ENCODE results near the gene PNPLA7.
"Not testable (repeated sequence)": the region's sequence is repeated elsewhere in the genome, so short reads cannot be mapped to it uniquely, and the experiment has no call there.

PNPLA7 gene

DNA sequence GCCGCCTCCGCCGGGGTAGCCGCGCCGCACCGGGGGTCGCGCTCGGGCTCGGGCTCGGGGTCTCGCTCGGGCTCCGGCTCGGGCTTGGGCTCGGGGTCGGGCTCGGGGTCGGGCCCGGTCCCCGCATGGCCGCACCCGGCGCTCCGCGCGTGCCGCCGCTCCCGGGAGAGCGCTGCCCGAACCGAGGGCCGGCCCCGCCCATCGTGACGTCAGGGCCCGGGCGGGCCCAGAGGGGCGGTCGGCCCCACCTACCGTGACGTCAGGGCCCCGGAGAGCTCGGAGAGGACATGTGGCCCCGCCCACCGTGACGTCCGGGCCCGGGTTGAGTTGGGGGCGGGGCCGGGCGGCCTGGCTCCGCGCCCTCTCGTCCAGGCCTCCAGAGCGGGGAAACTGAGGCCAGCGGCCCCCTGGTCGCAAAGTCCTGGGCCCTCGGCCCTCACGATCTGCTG is 91.0 kb downstream of the PNPLA7 start, which contains the start of gene NSMF:
Gene NSMF (minus strand): TSS at position 183 of the 449 bp plus-strand sequence. CDS start 232 bp downstream, outside the sequence.
- DNase-seq, result peak; percentile 96

DNA sequence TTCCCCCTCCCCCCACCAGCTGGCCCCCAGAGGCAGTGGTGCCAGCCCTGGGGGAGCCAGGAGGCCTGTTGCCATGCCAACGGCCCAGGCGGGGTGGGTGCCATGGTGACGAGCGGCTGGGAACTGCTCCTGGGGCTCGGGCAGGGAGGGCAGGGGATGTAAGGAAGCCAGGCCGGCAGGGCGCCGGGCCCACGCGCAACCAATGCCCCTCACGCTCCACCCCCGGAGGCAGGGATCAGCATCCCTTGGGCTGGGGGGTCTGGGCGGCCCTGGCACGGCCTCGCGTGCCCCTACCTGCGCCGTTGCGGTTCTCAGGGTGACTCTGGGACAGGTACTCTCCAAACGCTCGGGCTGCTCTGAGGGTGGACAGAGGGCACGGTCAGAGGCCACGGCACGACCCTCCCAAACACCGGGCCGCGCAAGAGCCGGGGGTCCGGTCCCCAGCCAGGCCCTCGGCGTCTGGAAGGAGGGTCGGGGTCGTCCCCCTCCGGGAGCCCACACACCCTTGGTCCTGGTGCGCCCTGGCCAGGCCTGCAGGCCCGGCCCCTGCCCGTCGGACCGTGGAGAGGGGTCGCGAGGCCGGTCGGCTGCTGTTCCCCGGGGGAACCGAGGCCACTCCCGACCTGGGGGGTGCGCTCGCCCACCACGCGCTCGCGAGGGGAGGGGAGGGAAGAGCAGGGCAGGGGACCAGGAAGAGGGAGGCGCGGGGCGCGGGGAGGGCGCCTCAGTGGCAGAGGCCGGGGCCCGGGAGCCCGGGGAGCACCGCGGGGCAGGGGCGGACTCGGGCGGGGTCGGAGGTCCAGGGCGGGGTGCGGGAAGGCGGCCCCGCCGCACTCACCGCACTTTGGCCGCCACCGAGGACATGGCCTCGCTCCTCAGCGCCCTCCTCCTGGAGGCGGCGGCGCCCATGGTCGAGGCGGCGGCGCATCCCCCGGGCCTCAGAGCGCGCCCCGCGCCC is 91.7 kb downstream of the PNPLA7 start:
- DNase-seq, result no peak

DNA sequence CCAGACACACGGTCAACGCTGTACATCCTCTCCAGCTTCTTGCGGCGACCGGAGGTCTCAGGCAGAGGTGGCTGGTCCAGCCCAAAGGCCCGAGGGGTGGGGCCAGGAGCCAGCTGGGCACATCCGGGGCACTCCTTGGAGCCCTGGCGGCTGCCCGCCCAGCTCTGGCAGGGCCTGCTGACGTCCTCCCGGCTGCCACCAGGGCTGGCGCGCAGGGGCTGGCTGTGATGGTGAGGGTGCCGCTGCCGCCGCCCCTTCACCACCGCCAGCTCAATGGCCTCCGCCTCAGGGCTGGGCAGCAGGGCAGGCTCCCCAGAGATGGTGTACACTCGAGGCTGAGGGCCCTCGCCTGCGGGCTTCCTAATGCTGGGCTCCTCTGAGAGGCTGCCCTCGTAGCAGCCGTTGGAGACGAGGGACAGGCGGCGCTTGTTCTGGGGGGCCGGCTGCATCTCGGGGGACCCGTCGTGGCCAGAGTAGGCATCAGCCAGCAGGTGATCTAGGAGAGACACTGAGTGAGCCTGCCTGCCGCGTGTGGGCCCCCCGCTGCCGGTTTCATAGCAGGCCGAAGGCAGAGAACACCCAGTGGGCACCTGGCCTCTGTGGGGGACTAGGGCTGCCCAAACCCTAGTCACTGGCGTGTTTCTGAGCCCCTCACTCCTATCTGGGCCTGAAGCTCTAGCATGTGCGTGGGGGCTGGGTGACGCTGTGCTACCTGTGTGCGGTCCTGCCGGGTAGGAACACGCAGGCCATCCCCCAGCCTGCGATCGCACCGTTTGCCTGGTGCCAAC is 92.6 kb downstream of the PNPLA7 start:
- DNase-seq, result no peak

DNA sequence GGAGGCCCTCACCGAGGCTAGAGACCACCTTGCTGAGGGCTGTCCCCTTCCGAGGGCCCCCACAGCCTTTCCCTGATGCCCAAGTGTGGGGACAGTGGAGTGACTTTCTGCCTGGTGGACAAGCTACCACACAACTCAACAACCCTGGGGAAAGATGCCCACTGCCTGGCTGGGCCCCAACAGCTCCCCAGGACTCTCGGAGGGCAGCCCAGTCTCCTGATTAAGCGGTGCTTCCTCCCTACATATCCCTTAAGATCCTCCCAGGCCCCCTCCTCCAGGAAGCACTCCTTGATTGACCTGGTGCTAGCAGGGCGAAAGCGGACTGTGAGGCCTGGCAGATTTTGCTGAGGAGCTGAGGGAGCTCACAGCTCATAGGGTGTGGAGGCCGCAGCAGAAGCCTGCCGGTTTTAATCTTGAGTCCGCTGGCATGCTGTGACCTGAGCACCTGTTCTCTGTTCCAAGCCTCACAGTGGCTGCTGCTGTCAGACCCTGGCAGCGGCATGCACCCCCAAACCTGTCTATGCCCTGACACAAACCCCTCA is 93.3 kb downstream of the PNPLA7 start:
- DNase-seq, result no peak

DNA sequence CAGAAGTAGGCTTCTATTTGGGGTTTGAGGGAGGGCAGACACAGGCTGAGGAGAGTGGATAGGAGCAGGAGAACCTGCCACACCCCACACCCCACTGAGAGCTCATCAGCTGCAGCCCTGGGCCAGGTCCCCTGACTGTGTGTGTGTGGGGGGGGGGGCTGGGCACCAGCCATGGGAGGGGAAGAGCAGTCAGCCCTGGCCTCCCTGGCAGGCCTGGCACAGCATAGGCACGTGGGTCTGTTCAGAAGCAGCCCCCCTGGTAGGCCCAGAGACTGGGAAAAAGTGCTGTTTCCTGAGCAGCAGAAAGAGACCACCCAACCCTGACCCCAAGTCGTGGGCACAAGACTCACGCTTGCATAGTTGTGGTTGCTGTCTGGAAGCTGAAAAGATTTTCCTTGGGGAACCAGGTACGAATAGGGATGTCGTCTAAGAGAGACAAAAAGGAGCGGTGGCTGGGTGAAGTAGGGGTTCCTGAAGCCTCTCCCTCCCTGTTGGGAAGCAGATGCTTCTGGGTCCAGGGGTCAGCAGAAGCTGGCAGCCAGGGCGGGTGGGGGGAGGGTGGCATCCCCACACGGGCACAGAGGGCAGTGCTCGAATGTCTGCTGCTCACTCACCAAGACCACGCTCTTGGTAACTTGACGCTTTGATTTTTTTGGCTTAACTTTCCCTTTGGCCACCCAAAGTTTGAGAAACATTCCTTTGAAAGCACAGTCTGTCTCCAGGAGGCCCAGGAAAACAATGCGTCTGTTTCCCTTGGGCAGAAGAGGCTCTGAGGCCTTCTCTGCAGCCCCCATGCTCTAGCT is 93.9 kb downstream of the PNPLA7 start:
- no peak for DNase-seq

DNA sequence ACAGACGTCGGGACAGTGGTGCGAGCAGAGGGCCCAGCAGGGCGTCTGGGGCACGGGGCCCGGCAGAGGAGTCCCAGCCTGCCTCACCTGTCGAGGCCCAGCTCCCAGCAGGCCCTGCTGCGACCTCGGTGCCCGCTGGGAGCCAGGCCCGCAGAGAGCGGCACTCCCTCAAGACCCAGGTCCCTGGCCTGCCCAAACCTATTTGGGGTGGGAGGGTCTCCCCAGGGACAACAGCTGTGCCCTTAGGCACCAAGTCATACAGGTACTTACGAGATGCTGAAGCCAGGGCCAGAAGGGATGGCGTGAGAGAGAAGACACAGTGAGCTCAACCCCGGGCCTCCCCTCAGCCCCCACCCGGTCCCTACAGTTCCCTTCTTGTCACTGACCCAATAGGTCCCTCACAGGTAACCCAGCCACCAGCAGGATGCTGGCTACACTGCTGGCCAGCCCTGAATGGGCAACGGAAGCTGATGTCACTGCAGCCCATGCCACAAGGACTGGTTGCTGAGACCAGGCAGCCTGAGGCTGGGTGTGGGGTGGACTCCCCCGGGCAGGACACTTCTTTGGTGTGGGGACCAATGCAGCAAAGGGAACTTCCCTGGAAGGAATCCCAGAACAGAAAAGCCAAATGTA is 94.7 kb downstream of the PNPLA7 start:
- DNase-seq, result no peak

DNA sequence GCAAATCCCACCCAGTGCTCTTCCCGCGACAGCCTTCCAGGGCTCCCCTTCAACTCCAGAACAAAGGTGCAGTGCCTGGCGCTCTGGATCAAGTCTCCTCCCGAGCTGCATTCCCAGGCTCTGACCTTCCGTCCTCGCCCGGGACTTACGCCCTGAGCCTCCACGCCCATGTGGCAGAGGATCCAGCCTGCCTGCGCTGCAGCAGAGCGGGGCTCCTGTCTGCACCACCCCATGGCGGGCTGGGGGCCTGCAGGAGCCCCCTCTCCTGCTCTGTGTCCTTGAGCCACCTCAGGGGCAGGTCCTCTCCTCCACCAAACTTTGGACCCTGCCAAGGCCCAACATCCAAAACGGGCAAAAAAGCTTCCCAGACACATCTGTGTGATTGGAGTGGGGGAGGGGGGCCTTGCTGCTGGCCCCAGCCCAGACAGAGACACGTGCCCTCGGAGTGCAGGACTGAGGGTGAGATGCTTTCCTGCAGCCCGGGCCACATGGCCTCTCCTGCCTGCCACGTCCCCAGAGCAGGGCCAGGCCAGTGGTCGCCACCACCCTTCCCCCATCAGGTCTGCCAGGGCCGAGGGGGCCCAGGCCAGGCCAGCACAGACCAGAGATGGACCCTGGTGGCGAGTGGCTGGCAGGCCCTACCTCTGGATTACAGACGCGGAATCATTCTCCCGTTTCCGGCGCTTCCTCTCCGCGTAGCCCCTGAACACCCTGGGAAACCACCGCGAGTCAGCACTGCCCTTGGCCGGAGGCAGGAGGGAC is 95.4 kb downstream of the PNPLA7 start:
- DNase-seq, result no peak

DNA sequence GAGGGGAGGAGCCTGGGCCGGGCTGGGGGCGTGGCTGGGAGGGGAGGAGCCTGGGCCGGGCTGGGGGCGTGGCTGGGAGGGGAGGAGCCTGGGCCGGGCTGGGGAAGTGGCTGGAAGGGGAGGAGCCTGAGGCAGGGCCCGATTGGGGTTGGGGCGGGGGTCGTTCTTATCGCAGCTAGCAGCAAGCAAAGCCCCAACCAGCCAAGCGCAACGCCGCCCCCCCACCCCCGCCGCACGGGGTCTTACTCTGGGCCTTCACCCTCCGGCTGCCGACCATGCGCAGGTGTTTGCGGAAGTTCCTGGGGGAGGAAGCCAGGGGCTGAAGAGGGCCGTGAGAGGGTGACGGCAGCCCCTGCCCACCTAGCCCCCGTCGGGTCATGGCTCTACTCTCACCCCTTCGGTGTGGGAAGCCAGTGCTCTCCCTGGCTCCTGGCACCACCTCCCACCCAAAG is 96.0 kb downstream of the PNPLA7 start:
- DNase-seq, result no peak

DNA sequence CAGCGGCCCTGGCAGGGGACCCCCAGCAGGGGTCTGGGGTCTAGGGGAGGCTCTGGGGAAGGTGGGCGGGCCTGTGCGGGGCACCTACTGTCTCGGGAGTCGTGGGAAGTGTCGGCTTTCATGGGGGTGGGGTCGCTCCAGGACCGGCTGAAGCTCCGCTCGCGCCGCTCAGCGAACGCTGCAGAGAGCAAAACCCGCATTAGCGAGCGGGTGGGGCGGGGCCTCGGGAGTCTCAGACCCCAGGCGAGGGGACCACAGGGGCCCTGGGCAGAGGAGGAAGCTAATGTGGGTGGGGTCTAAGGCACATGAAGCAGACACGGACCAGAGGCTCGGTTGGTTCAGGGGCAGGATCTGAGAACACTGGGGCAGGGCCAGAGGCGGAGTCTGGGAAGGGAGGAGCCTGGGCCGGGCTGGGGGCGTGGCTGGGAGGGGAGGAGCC is 96.5 kb downstream of the PNPLA7 start:
- peak; percentile 80 for DNase-seq

DNA sequence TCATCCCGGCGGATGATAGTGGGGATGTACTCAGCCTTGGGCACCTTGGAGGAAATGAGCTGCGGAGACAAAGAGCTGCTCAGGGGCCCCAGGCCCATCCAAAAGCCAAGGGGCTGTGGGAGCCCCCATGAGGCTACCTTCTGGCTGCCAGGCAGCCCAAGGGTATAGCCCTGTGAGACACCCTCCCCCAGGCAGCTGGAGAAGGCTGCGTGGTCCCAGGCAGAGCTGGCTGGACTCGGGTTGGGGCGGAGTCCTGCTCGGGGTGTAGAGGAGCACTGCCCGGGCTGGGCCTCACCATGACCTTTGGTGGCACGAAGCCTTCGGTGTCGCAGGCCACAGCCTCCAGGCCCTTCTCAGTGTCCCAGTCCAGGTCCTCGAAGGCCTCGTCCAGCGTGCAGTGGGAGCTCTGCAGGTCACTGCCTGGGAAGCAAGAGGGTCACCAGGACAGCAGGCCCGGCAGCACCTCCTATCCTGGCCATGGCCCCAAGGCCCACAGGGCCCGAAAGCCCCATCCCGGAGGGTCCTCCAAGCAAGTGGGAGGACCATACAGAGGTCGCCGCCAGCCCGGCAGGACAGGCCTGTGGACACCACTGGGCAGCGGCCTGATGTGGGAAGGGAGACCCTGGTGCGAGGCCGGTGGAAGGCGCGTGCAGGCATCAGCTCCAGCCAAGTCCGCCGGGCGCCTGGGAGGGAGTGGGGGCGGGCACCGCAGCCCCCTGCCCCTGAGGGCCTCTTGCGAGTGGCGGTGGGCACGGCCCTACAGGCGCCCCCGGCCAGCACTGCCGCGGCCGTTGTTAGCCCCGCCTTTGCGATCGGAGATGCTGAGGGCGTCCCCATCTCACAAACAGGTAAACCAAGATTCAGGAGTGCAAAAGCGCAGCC is 97.2 kb downstream of the PNPLA7 start:
- no peak for DNase-seq

DNA sequence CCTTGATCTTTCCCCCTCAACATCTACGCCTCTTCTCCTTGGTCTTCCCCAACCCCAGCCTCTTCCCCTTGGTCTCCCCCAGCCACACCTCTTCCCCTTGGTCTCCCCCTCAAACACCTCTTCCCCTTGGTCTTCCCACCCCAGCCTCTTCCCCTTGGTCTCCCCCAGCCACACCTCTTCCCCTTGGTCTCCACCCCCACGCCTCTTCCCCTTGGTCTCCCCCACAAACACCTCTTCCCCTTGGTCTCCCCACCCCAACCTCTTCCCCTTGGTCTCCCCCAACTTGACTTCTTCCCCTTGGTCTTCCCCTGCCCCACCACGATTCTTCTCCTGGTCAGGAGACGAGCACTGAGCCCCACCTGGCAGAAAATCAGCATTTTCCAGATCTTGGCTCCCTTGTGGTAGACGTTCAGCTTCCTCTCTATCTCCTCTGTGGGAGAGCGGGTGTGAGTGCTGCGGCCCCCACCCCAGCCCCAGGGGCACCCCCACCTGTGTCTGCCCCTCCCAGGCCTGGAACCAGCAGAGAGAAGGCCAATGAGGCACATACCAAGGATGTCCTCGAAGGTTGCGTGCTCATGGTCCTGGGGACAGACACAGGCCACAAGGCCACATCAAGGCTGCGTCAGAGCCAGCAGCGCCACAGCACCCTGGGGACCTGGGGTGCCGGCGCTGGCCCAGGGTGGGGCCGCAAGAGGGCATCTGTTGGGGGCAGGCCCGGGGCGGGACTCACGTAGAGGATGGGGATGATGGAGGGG is 98.0 kb downstream of the PNPLA7 start:
- no peak for DNase-seq

DNA sequence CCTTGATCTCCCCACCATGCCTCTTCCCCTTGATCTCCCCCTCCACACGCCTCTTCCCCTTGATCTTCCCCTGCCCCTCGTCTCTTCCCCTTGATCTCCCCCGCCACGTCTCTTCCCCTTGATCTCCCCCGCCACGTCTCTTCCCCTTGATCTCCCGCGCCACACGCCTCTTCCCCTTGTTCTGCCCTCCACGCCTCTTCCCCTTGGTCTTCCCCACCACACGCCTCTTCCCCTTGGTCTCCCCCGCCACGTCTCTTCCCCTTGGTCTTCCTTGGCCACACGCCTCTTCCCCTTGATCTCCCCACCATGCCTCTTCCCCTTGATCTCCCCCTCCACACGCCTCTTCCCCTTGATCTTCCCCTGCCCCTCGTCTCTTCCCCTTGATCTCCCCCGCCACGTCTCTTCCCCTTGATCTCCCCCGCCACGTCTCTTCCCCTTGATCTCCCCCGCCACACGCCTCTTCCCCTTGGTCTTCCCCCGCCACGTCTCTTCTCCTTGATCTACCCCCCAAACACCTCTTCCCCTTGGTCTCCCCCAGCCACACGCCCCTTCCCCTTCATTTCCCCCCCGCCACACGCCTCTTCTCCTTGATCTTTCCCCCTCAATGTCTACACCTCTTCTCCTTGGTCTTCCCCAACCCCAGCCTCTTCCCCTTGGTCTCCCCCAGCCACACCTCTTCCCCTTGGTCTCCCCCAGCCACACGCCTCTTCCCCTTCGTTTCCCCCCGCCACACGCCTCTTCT is 98.8 kb downstream of the PNPLA7 start:
- DNase-seq, result not testable (repeated sequence)

DNA sequence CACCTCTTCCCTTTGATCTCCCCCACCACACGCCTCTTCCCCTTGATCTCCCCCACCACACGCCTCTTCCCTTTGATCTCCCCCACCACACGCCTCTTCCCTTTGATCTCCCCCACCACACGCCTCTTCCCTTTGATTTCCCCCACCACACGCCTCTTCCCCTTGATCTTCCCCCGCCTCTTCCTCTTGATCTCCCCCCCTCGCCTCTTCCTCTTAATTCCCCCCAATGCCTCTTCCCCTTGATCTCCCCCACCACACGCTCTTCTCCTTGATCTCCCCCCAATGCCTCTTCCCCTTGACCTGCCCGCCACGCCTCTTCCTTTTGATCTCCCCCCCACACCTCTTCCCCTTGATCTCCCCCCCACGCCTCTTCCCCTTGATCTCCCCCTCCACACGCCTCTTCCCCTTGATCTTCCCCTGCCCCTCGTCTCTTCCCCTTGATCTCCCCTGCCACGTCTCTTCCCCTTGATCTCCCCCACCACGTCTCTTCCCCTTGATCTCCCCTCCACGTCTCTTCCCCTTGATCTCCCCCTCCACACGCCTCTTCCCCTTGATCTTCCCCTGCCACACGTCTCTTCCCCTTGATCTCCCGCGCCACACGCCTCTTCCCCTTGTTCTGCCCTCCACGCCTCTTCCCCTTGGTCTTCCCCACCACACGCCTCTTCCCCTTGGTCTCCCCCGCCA is 99.5 kb downstream of the PNPLA7 start:
- not testable (repeated sequence) for DNase-seq

DNA sequence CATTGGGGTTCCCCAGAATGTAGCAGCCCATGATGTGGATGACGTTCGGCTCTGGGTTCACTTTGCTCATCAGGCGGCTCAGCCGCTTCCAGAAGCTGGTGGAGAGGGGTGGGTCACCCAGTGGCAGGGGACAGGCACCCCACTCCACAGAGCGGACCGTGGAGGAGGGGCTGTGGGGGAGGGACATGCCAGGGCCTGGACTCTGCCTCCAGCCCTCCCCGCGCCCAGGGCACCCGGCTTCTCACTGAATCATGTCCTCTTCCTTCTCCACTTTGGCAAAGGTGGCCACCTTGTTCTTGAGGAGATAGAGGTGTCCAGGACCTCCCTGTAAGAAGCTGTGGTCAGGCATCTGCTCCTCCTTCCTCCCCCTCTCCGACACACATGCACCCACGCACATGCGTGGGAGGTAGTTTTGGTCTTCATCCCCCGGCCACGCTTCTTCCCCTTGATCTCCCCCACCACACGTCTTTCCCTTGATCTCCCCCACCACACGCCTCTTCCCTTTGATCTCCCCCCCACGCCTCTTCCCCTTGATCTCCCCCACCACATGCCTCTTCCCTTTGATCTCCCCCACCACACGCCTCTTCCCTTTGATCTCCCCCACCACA is 100.2 kb downstream of the PNPLA7 start:
- DNase-seq, result no peak

DNA sequence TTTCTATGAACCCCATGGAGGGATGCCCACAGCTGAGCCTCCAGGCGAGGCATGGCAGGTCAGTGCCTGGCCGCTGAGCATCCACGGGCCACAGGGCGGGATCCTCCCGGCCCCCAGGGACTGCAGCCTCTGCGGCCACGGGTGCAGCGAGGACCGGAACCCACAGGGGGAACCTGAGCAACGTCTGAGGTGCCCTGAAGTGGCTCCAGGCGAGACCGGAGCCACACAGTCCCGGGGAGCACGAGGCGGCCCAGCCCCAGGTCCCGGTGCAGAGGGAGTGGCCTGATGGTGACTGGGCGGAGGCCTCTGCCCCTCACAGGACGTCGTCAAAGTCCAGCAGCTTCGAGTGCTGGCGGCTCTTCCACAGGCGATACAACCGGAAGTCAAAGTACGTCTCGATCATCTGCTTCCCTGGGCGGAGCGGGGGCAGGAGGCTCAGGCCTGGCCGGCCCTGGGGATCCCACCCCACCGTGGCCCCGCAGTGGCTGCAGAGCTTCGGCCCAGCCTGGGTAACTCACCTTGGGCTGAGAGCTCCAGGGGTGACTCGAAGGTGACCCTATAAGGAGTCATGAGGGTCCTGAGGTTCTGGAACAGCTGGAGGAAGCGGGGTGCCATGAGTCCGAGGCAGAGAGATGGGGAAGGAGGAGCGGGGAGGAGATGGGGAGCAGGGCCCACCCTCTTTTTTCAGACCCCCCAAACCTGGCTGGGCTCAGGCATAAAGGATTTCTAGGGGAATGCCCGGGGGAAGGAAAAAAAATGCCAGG is 100.9 kb downstream of the PNPLA7 start:
- no peak for DNase-seq

DNA sequence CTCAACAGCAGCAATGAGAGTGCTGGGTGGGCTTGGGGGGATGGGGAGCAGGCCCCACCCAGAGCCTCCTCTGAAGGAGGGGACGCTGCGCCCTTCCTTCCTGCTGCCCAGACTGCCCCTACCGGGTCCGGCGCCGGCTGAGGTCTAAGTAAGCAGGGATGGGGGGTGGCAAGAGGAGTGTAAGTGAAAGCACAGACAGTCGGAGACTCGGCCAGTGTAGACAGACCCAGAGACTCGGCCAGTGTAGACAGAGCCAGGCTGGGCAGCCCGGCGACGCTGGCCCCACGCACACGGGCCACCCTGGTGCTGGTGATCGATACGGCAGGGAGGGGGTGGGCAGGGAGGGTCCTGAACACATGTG is 101.6 kb downstream of the PNPLA7 start:
- DNase-seq, result no peak

Measured in activated CD4-positive, alpha-beta T cell treated with anti-CD3 and anti-CD28 coated beads, Interleukin-2, Interleukin-6, amounts not matched to agents 100 ng/mL and 50 ng/mL, durations not matched to agents 16 hours and 8 hours (primary cell).